DMS114 treated with DMSO at 0.1 percent for 48 hours (cell line): ENCODE data around the gene PHRF1.

Experiments
- DNase-seq: peaks from one replicate; lab custom pipeline; 2025; ENCODE audit not compliant: unreplicated experiment; lab: John Stamatoyannopoulos, UW

Gene PHRF1

GRCh38 chr11:595400-595799 is 19.1 kb downstream of the PHRF1 start:
- no peak for DNase-seq

DNA sequence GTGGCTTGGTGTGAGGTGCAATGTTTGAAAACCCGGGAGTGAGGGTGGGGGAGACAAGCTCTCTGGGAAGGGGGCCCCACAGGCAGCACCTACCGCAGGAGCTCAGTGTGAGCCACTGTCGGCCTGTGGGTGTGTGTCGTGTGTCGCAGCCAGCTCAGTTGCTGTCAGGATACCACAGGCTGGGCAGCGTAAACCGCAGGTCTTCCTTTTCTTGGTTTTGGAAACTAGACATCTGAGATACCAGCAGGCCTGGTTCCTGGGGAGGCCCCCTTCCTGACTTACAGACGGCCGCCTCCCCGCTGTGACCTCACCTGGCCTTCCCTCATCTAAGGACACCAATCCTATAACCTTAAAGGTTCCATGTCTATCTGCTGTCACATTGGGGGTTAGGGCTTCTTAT is 20.1 kb downstream of the PHRF1 start:
- DNase-seq, result no peak

DNA sequence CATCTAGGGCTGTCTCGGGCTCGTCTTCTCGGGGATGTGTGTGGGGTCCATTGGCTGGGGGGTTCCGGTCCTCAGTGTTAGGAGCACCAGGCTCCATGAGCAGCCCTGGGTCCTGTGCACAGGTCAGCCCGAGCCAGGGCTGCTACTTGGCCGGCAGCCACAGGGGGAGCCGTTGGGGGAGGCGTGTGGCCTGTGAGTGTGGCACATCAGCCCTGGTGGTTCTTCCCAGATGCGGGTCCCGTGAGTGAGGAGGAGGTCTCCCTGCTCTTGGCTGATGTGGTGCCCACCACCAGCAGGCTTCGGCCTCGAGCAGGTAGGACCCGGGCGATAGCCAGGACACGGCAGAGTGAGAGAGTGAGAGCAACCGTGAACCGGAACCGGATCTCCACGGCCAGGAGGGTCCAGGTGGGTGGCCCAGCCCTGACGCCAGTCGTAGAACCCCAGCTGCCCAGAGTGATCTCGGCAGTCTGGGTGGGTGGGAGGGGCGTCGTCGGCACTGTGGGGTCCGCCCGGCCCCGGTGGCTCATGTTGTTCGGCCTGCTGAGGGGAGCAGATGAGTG is 21.0 kb downstream of the PHRF1 start:
- no peak for DNase-seq

DNA sequence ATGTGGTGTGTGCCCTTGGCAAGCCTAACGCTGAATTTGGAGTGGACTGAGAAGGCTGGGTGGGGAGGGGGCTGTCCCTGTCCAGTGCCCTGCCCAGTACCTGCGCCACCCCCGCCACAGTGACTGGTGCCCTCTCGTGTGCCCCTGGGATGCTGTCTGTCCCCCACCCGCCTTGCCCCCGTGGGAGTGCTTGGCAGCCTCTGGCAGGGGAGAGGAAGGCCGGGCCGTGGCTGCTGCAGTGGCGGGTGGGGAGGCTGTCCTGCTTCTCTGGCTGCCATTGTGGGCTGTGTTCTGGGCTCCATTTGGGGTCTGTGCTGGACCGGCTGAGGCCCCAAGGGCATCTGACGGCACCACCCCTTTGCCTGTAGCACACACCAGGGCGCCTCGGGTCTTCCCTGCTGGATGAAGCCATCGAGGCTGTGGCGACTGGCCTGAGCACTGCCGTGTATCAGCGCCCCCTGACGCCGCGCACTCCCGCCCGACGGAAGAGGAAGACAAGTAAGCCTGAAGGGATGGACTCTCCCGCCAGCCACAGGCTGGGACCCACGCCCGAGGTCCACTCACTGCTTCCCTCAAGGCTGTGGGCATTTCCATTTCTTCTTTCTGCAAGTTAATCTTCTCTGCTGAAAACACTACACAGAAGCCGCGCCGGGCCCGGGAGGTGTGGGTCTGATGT is 21.9 kb downstream of the PHRF1 start:
- no peak for DNase-seq

- no peak for DNase-seq
Observed at GRCh38 chr11:601573-602245, 25.4 kb downstream of the PHRF1 start.

DNA sequence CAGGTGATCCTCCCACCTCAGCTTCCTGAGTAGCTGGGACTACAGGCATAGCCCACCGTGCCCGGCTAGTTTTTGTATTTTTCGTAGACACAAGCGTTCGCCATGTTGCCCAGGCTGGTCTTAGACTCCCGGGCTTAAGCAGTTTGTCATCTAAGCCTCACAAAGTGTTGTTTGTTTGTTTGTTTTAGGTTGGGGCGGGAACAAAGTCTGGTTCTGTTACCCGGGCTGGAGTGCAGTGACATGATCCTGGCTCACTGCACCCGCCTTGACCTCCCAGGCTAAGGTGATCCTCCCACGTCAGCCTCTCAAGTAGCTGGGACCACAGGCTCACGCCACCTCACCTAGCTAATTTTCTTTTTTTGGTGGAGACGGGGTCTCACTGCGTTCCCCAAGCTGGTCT is 26.9 kb downstream of the PHRF1 start:
- no peak for DNase-seq

- DNase-seq, result no peak
Observed at GRCh38 chr11:605286-606129, 29.2 kb downstream of the PHRF1 start.

- DNase-seq, result no peak
Observed at GRCh38 chr11:606245-606644, 30.0 kb downstream of the PHRF1 start.

GRCh38 chr11:607020-607780 is 30.9 kb downstream of the PHRF1 start:
- DNase-seq, result no peak

DNA sequence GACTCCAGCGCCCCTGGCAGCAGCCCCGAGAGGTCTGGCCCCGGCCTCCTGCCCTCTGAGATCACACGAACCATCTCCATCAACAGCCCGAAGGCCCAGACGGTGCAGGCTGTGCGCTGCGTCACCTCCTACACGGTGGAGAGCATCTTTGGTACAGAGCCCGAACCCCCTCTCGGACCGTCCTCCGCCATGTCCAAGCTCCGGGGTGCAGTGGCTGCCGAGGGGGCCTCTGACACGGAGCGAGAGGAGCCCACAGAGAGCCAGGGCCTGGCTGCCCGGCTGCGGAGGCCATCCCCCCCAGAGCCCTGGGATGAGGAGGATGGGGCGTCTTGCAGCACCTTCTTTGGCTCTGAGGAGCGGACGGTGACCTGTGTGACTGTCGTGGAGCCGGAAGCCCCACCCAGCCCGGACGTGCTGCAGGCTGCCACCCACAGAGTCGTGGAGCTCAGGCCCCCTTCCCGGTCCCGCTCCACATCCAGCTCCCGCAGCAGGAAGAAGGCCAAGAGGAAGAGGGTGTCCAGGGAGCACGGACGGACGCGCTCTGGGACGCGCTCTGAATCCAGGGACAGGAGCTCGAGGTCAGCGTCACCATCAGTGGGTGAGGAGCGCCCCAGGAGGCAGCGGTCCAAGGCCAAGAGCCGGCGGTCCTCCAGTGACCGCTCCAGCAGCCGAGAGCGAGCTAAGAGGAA is 31.8 kb downstream of the PHRF1 start:
- DNase-seq, result no peak

GRCh38 chr11:608791-609251 is 32.6 kb downstream of the PHRF1 start:
- no peak for DNase-seq

DNA sequence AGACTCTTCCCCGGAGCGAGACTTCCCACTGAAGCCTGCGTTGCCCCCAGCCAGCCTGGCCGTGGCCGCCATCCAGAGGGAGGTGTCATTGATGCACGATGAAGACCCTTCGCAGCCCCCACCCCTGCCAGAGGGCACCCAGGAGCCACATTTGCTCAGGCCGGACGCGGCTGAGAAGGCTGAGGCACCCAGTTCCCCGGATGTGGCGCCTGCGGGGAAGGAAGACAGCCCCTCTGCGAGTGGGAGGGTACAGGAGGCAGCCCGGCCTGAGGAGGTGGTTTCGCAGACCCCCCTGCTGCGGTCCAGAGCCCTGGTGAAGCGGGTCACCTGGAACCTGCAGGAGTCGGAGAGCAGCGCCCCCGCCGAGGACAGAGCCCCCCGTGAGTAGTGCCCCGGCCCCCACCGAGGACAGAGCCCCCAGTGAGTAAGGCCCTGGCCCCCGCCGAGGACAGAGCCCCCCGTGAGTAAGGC is 33.1 kb downstream of the PHRF1 start:
- no peak for DNase-seq

GRCh38 chr11:610146-610801 is 34.0 kb downstream of the PHRF1 start:
- no peak for DNase-seq

DNA sequence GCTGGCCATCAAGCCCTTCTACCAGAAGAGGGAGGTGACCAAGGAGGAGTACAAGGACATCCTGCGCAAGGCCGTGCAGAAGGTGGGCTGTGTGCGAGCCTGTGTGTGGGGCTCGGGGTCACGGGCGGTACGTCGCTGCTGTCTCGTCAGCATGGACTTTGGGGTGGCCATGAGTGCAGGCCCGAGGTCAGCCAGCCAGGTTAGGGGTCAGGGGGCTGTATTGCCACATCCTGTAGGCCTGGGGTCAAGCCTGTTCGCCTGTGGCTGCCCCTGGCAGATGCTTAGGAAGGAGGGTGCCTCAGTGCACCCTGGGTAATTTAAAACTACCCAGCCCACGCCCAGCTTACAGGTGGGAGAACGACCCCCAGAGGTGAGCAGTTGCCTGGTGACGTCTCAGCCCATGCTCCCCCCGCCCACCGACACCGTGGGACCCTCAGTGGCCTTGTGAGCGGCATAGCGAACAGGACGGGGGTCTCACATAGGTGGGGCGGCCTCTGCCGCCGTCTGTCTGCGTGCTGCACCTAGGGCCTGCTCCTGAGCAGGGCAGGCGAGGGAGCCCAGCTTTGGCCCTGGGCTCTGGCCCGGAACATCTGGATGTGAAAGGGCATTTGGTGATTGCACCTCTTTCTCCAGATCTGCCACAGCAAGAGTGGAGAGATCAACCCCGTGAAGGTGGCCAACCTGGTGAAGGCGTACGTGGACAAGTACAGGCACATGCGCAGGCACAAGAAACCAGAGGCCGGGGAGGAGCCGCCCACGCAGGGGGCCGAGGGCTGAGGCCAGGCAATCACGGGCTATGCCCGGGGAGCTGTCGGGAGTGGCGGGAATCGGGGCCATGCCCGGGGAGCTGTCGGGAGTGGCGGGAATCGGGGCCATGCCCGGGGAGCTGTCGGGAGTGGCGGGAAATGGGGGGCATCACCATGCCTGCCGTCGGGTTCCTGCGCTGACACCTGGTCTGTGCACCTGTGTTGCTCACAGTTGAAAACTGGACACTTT is 35.0 kb downstream of the PHRF1 start:
- DNase-seq, result no peak

DNA sequence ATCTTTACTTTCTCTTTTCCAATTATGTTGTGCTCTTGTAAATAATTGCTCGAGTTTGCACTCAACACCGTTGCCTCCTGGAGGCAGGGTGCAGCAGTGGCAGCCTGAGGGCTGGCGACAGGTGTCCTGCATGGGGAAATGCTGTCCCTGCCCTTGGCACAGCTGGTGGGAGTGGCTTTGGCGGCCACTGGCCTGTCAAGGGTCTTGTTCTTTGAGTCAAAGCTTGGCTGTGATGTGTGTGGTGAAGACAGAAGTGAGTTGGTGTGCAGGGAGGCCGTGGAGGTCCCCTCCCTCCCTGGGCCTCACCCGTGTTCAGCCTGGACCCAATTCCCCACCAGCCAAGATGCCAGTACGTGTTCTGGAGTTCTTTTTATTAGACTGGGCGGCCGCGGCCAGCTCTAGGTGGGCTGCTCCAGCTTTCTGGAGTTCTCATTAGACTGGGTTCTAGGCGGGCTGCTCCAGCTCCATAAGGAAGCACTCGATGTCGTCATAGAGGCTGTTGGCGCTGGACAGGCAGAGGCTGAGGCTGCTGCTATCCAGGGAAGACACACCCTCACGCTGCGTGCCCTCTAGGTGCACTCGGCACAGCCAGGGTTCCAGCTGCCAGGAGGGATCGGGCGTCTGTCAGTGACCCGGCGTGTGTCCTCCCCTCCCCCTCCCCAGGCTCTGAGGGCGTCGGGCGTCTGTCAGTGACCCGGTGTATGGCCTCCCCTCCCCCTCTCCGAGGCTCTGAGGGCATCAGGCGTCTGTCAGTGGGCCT is 36.1 kb downstream of the PHRF1 start:
- DNase-seq, result no peak

GRCh38 chr11:612961-613300 is 36.7 kb downstream of the PHRF1 start:
- no peak for DNase-seq

GRCh38 chr11:613369-613968 is 37.2 kb downstream of the PHRF1 start:
- no peak for DNase-seq
